ENCODE measurements around the gene ARHGDIA.
A peak's percentile ranks its signal among the peaks of the same experiment; 100 is the strongest.

Gene ARHGDIA

DNA sequence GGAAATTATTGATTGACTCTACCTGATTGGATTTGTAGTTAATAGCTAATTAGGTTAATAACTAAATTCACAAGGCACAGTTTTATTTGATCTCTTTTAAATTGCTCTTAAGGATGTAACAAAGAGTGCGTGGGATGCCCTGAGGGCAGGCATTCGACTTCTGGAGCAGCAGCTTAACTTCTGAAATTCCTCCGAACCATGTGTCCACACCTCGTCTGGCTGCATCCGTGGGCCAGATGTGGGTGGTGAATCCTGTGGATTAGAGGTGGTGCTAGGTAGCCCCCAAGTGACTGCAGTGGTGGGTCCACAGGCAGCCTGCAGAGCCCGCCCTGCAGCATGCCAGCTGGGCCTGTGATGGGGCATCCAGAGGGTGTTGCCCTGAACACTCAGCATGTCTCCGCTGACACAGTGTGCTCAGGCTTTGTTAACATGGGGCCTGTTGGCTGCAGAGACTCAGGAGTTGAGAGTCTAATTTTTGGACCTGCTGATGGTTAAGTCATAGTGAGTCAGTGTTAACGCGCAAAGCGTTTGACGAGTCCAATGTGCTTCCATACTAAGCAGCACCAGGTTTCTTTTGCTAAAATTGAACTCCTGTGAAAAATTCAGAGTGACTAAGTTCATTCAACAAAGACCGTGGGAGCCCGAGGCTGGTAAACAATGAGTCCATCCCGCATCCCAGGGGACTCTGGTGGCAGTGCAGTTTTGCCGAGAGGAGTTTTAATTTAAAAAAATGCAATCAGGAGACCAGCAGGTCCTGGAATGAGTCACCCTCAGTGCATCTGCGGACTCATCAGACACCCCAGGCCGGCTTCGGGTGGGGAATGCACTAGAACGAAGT is 27.1 kb upstream of the ARHGDIA start:
- no peak overlapping the region for H3K4me3 ChIP-seq
- no peak overlapping the region for H3K9ac ChIP-seq (ENCODE audit: insufficient read length)
- no peak for TF ChIP-seq EZH2 (IDR thresholded peaks at IDR 0.05)
- no peak for TF ChIP-seq FOXP2 (optimal IDR thresholded peaks at IDR 0.05; ENCODE audit: control extremely low read depth, extremely low read length, insufficient read depth)
- TF ChIP-seq POLR2AphosphoS5 (IDR thresholded peaks at IDR 0.05; ENCODE audit: borderline replicate concordance, low read depth, low read length) = no peak
- H3K36me3 ChIP-seq (ENCODE audit: insufficient read depth, low read length) = peaks cover 25% of the 10 kb centered on the region; the same call in 1 of the 2 replicates
- DNase-seq (ENCODE audit: low read depth, low spot score) = no peak
- H3K27ac ChIP-seq = peak overlapping the region; percentile 7; the same call in 1 of the 2 replicates
- H3K9me3 ChIP-seq (ENCODE audit: low read depth, low read length) = no peaks in the 10 kb centered on the region

DNA sequence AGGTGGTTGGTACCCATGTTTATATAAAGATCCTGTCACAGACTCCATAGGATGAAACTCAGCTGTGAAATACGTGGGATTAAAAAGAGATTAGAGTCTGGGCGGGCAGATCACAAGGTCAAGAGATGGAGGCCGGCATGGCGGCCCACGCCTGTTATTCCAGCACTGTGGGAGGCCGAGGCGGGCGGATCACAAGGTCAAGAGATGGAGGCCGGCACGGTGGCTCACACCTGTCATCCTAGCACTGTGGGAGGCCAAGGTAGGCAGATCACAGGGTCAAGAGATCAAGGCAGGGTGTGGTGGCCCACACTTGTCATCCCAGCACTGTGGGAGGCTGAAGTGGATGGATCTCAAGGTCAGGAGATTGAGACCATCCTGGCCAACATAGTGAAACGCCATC is 24.3 kb upstream of the ARHGDIA start:
- DNase-seq (ENCODE audit: low read depth, low spot score) = no peak
- no peak for TF ChIP-seq FOXP2 (optimal IDR thresholded peaks at IDR 0.05; ENCODE audit: control extremely low read depth, extremely low read length, insufficient read depth)
- no peak for TF ChIP-seq POLR2AphosphoS5 (IDR thresholded peaks at IDR 0.05; ENCODE audit: borderline replicate concordance, low read depth, low read length)
- no peak for TF ChIP-seq EZH2 (IDR thresholded peaks at IDR 0.05)
- no peak overlapping the region for H3K9ac ChIP-seq (ENCODE audit: insufficient read length)
- H3K9me3 ChIP-seq (ENCODE audit: low read depth, low read length) = no peaks in the 10 kb centered on the region
- no peak overlapping the region for H3K27ac ChIP-seq
- H3K4me3 ChIP-seq = no peak overlapping the region
- peaks cover 27% of the 10 kb centered on the region for H3K36me3 ChIP-seq (ENCODE audit: insufficient read depth, low read length)

DNA sequence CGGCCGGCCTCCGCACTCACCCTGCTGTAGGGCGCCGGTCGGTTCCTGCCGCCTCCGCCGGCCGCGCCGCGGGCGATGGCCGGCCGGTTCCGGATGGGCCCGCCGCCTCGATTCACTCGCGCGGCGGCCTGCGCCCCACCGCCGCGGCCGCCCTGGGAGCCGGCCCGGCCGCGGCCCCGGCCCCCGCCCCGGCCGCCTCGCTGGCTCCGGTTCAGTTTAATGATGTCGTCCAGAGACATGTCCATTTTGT is 20.1 kb upstream of the ARHGDIA start:
- peak overlapping the region; percentile 93 for H3K9ac ChIP-seq (ENCODE audit: insufficient read length)
- no peak for DNase-seq (ENCODE audit: low read depth, low spot score)
- peaks cover 55% of the 10 kb centered on the region for H3K36me3 ChIP-seq (ENCODE audit: insufficient read depth, low read length)
- H3K4me3 ChIP-seq = peak overlapping the region; percentile 80
- no peaks in the 10 kb centered on the region for H3K9me3 ChIP-seq (ENCODE audit: low read depth, low read length)
- H3K27ac ChIP-seq = peak overlapping the region; percentile 85
- TF ChIP-seq EZH2 (IDR thresholded peaks at IDR 0.05) (no peak), FOXP2 (optimal IDR thresholded peaks at IDR 0.05; ENCODE audit: control extremely low read depth, extremely low read length, insufficient read depth) (no peak), POLR2AphosphoS5 (IDR thresholded peaks at IDR 0.05; ENCODE audit: borderline replicate concordance, low read depth, low read length) (no peak)

DNA sequence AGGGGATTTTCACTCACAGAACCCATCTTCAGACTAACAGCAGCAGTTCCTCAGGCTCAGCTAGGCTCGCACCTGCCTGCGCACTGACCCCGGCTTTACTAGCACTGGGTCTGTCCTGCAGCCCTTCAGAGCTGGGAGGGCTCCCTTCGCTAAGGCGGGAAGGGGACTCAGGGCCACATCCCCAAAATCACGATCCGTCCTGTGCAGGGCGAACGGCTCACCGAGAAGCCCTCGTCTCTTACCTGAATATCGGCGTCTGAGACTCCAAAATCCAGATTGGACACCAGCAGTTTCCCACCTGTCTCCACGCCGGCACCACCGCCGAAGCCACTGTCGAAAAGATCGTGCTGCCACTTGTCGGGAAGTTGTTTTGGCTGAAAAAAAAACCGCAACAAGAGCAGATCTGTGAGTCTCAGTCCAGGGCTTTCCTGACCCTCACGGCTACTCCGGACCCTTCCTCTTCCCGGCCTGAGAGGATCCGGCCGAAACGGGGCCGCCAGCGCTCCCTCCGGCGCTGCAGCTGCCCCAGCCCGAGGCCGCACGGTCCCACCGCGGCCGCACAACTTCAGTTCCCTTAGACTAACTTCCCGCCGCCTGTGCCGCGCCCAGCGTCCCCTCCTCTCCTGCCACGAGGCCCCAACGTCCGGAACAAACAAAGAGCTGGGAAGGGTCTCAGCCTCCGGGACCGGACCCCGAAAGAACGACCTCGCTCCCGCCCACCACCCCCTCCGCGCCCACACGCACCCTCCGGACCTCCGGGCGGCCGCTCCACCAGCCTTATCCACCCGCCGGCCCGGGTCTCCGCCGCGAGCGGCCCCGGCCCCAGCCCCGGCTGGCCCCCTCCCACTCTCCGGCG is 19.5 kb upstream of the ARHGDIA start:
- Histone ChIP-seq H3K27ac (peak overlapping the region; percentile 85), H3K4me3 (peak overlapping the region; percentile 80), H3K36me3 (ENCODE audit: insufficient read depth, low read length) (peaks cover 58% of the 10 kb centered on the region), H3K9ac (ENCODE audit: insufficient read length) (peak overlapping the region; percentile 93), H3K9me3 (ENCODE audit: low read depth, low read length) (no peaks in the 10 kb centered on the region)
- no peak for DNase-seq (ENCODE audit: low read depth, low spot score)
- TF ChIP-seq FOXP2 (optimal IDR thresholded peaks at IDR 0.05; ENCODE audit: control extremely low read depth, extremely low read length, insufficient read depth) = no peak
- TF ChIP-seq EZH2 (IDR thresholded peaks at IDR 0.05) = no peak
- no peak for TF ChIP-seq POLR2AphosphoS5 (IDR thresholded peaks at IDR 0.05; ENCODE audit: borderline replicate concordance, low read depth, low read length)

DNA sequence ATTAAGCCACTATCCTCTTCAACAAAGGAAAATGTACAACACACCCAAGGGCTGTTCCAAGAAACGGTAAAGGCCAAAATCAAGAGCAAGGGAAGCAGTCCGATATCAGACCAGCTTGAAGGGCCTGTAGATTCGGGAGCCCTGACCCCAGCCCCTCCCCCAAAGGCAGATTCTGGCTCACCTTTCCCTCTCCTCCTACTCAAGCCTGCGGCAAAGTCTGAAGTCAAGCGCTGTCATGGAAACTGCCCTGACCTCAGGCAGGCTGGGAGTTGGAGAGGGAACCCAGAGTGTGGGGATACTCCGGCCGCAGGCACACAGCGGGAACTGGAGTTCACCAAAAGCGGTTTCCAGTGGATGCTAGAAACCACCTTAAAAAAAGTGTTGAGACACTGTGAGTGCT is 18.5 kb upstream of the ARHGDIA start:
- peaks cover 63% of the 10 kb centered on the region for H3K36me3 ChIP-seq (ENCODE audit: insufficient read depth, low read length)
- no peaks in the 10 kb centered on the region for H3K9me3 ChIP-seq (ENCODE audit: low read depth, low read length)
- H3K27ac ChIP-seq = peak overlapping the region; percentile 85; the same call in 1 of the 2 replicates
- H3K4me3 ChIP-seq = peak overlapping the region; percentile 80
- H3K9ac ChIP-seq (ENCODE audit: insufficient read length) = peak overlapping the region; percentile 93
- DNase-seq (ENCODE audit: low read depth, low spot score) = no peak
- TF ChIP-seq POLR2AphosphoS5 (IDR thresholded peaks at IDR 0.05; ENCODE audit: borderline replicate concordance, low read depth, low read length) (no peak), EZH2 (IDR thresholded peaks at IDR 0.05) (no peak), FOXP2 (optimal IDR thresholded peaks at IDR 0.05; ENCODE audit: control extremely low read depth, extremely low read length, insufficient read depth) (no peak)

DNA sequence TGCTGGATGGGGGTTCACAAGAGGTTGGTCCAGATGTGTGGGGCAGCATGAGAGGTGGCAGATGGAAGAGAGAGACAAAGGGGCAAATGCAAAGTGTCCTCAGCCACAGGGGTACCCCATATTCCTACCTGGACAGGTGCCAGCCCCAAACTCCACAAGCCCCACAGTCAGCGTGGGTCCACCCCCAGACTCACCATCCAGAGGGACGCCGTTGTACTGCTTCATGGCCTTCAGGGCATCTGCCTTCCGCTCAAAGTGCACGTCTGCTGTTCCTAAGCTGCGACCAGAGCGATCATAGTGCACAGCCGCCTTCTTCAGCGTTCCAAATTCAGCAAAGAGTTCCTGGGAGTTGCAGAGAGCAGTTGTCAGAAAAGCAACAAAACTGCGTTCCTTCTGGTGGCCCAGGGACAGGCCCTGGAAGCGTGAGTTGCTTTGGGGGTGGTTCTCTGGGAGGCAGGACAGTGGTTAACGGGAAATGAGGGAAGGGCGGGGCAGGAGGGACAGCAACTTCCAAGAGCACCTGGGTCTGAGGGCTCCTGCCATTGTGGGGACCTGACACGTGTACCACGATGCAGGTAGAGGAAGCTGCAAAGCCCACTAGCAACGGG is 18.0 kb upstream of the ARHGDIA start:
- Histone ChIP-seq H3K9me3 (ENCODE audit: low read depth, low read length) (no peaks in the 10 kb centered on the region), H3K36me3 (ENCODE audit: insufficient read depth, low read length) (peaks cover 65% of the 10 kb centered on the region), H3K27ac (no peak overlapping the region), H3K9ac (ENCODE audit: insufficient read length) (no peak overlapping the region), H3K4me3 (no peak overlapping the region)
- no peak for TF ChIP-seq EZH2 (IDR thresholded peaks at IDR 0.05)
- TF ChIP-seq POLR2AphosphoS5 (IDR thresholded peaks at IDR 0.05; ENCODE audit: borderline replicate concordance, low read depth, low read length) = no peak
- TF ChIP-seq FOXP2 (optimal IDR thresholded peaks at IDR 0.05; ENCODE audit: control extremely low read depth, extremely low read length, insufficient read depth) = no peak
- DNase-seq (ENCODE audit: low read depth, low spot score) = no peak

DNA sequence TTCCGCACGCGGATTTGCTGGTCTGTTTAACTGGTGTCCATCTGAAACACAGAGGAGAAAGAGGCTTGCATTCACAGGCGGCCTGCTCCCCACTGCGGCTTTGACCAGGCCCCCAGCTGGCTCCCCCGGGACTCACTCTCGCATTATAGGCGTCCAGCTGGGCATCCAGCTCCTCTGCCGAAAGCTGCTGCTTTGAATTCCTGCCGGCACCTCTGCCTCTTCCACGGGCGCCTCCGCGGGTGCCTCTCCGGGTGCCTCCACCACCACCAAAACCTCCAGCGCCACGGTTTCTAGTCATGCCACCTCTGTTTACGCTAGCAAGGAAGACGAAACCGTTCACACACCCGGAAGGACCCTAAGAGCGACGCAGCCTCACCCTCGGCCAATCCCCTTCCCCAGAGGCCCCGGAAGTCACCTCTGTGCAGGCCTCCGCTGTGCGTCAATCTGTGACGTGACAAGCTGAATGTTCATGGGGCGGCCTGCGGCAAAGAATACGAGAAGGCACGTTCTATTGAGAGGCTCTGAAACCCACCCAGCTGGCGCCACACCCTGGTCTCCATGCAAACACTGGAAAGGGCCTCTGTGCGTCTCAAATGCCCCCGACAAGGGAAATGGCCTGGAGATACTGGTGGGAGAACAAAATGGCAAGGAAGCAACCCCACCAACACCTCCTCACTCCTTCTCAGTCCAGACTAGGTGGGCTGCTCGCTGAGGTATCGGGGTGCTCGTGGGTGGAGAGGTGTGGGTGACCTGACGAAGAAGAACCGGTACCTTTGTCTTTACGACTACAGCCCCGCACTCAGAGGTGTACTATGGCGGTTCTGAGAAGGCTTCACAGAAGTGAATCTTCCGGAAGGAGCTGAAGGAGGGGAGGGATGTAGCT is 17.2 kb upstream of the ARHGDIA start:
- Histone ChIP-seq H3K9ac (ENCODE audit: insufficient read length) (no peak overlapping the region), H3K27ac (no peak overlapping the region), H3K9me3 (ENCODE audit: low read depth, low read length) (no peaks in the 10 kb centered on the region), H3K4me3 (no peak overlapping the region), H3K36me3 (ENCODE audit: insufficient read depth, low read length) (peaks cover 70% of the 10 kb centered on the region)
- no peak for DNase-seq (ENCODE audit: low read depth, low spot score)
- no peak for TF ChIP-seq POLR2AphosphoS5 (IDR thresholded peaks at IDR 0.05; ENCODE audit: borderline replicate concordance, low read depth, low read length)
- TF ChIP-seq EZH2 (IDR thresholded peaks at IDR 0.05) = no peak
- TF ChIP-seq FOXP2 (optimal IDR thresholded peaks at IDR 0.05; ENCODE audit: control extremely low read depth, extremely low read length, insufficient read depth) = no peak
